SK-N-SH treated with all-trans-retinoic acid at 6 μM for 48 hours (cell line): Measurements from ENCODE around the gene TMEM238.
"Not testable (repeated sequence)": the region's sequence is repeated elsewhere in the genome, so short reads cannot be mapped to it uniquely, and the experiment has no call there.

Experiments
- ATAC-seq: fragments of 200-7000 bp; cut with Tn5 transposase; 3 replicates; pipeline ENCODE4 v1.9.1; 2020; ENCODE audit warnings: mild to moderate bottlenecking, moderate library complexity
- ARNTL ChIP-seq: fragments of 450-650 bp; formaldehyde crosslinking; IDR thresholded peaks from 2 replicates; pipeline ENCODE4 v1.5.0; 2020; ENCODE audit warnings: low read depth, mild to moderate bottlenecking, moderate library complexity, borderline replicate concordance
- BACH2 ChIP-seq: fragments of 250-450 bp; sonication (Bioruptor Pico); IDR thresholded peaks from 2 replicates; pipeline ENCODE4 v1.9.0; 2021; ENCODE audit warnings: mild to moderate bottlenecking, borderline replicate concordance
- CREB5 ChIP-seq: fragments of 250-450 bp; sonication (Bioruptor Pico); IDR thresholded peaks from 2 replicates; pipeline ENCODE4 v1.5.1; 2020; ENCODE audit warnings: low read depth, mild to moderate bottlenecking, moderate library complexity
- CSDC2 ChIP-seq: fragments of 250-450 bp; sonication (Bioruptor Pico); IDR thresholded peaks from 2 replicates; pipeline ENCODE4 v1.5.0; 2020; ENCODE audit warnings: mild to moderate bottlenecking, moderate library complexity
- ESRRG ChIP-seq: fragments of 250-450 bp; sonication (Bioruptor Pico); IDR thresholded peaks from 2 replicates; pipeline ENCODE4 v1.6.1; 2021; ENCODE audit warnings: mild to moderate bottlenecking
- GLIS3 ChIP-seq: fragments of 250-450 bp; sonication (Bioruptor Pico); IDR thresholded peaks from 2 replicates; pipeline ENCODE4 v1.5.0; 2020; ENCODE audit warnings: mild to moderate bottlenecking, moderate library complexity
- OSR1 ChIP-seq: fragments of 250-450 bp; sonication (Bioruptor Pico); IDR thresholded peaks from 2 replicates; pipeline ENCODE4 v1.8.0; 2022; ENCODE audit warnings: moderate library complexity, mild to moderate bottlenecking, inconsistent platforms
- PPARA ChIP-seq: fragments of 250-450 bp; sonication (Bioruptor Pico); IDR thresholded peaks from 2 replicates; pipeline ENCODE4 v1.5.0; 2020; ENCODE audit warnings: mild to moderate bottlenecking, borderline replicate concordance
- RARB ChIP-seq: fragments of 250-450 bp; sonication (Bioruptor Pico); IDR thresholded peaks from 2 replicates; pipeline ENCODE4 v1.8.0; 2021; ENCODE audit warnings: mild to moderate bottlenecking, moderate library complexity
- SNAI2 ChIP-seq: fragments of 250-450 bp; sonication (Bioruptor Pico); IDR thresholded peaks from 2 replicates; pipeline ENCODE4 v1.5.0; 2020; ENCODE audit warnings: mild to moderate bottlenecking, moderate library complexity
- TOX ChIP-seq: fragments of 250-450 bp; sonication (Bioruptor Pico); IDR thresholded peaks from 2 replicates; pipeline ENCODE4 v1.8.0; 2021; ENCODE audit warnings: mild to moderate bottlenecking, moderate library complexity, borderline replicate concordance
- TSHZ2 ChIP-seq: fragments of 250-450 bp; sonication (Bioruptor Pico); IDR thresholded peaks from 2 replicates; pipeline ENCODE4 v1.5.0; 2020; ENCODE audit warnings: mild to moderate bottlenecking, moderate library complexity
- ZFP3 ChIP-seq: fragments of 250-450 bp; sonication (Bioruptor Pico); IDR thresholded peaks from 2 replicates; pipeline ENCODE4 v1.5.0; 2020; ENCODE audit warnings: mild to moderate bottlenecking, moderate library complexity
- ZFP30 ChIP-seq: fragments of 450-650 bp; formaldehyde crosslinking; IDR thresholded peaks from 2 replicates; pipeline ENCODE4 v1.5.0; 2022; ENCODE audit warnings: mild to moderate bottlenecking, moderate library complexity
- ZNF565 ChIP-seq: fragments of 450-650 bp; formaldehyde crosslinking; conservative IDR thresholded peaks from 2 replicates; pipeline ENCODE4 v1.5.0; 2020; ENCODE audit warnings: low read depth, mild to moderate bottlenecking, moderate library complexity
- ZNF70 ChIP-seq: fragments of 450-650 bp; formaldehyde crosslinking; IDR thresholded peaks from 2 replicates; pipeline ENCODE4 v1.5.0; 2020; ENCODE audit warnings: mild to moderate bottlenecking, moderate library complexity
- ZNF8 ChIP-seq: fragments of 450-650 bp; formaldehyde crosslinking; IDR thresholded peaks from 2 replicates; pipeline ENCODE4 v1.5.0; 2020; ENCODE audit warnings: mild to moderate bottlenecking, moderate library complexity
- TF ChIP-seq, protein P1 (sequence below): fragments of 250-450 bp; sonication (Bioruptor Pico); IDR thresholded peaks from 2 replicates; pipeline ENCODE4 v1.8.0; 2020; ENCODE audit warnings: mild to moderate bottlenecking, moderate library complexity, borderline replicate concordance
- TF ChIP-seq, protein P2 (sequence below): fragments of 250-450 bp; sonication (Bioruptor Pico); IDR thresholded peaks from 2 replicates; pipeline ENCODE4 v1.8.0; 2021; ENCODE audit warnings: low read depth, mild to moderate bottlenecking, moderate library complexity, borderline replicate concordance
- TF ChIP-seq, protein P3 (sequence below): fragments of 250-450 bp; sonication (Bioruptor Pico); IDR thresholded peaks from 2 replicates; pipeline ENCODE4 v1.5.1; 2021; ENCODE audit warnings: mild to moderate bottlenecking, moderate library complexity

The TMEM238 gene

GRCh38 chr19:55405638-55406037, 21.5 kb upstream of the TMEM238 start:
- TF ChIP-seq SNAI2 (CRISPR knock-in tag), result no peak
- TF ChIP-seq TSHZ2 (CRISPR knock-in tag), result no peak
- no peak for TF ChIP-seq ZNF565 (CRISPR knock-in tag)
- no peak for TF ChIP-seq RARB (CRISPR knock-in tag)
- no peak for TF ChIP-seq OSR1 (CRISPR knock-in tag)
- no peak for ATAC-seq

- TF ChIP-seq, protein P1, sequence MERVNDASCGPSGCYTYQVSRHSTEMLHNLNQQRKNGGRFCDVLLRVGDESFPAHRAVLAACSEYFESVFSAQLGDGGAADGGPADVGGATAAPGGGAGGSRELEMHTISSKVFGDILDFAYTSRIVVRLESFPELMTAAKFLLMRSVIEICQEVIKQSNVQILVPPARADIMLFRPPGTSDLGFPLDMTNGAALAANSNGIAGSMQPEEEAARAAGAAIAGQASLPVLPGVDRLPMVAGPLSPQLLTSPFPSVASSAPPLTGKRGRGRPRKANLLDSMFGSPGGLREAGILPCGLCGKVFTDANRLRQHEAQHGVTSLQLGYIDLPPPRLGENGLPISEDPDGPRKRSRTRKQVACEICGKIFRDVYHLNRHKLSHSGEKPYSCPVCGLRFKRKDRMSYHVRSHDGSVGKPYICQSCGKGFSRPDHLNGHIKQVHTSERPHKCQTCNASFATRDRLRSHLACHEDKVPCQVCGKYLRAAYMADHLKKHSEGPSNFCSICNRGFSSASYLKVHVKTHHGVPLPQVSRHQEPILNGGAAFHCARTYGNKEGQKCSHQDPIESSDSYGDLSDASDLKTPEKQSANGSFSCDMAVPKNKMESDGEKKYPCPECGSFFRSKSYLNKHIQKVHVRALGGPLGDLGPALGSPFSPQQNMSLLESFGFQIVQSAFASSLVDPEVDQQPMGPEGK (CRISPR knock-in tag), result no peak
- TF ChIP-seq PPARA (no peak), OSR1 (CRISPR knock-in tag) (no peak), BACH2 (no peak), ZNF565 (CRISPR knock-in tag) (no peak), CSDC2 (no peak), CREB5 (CRISPR knock-in tag) (no peak), ESRRG (CRISPR knock-in tag) (no peak), GLIS3 (CRISPR knock-in tag) (no peak), ZFP3 (CRISPR knock-in tag) (no peak), SNAI2 (CRISPR knock-in tag) (no peak), ZNF8 (CRISPR knock-in tag) (no peak), TOX (no peak)
- TF ChIP-seq, protein P2, sequence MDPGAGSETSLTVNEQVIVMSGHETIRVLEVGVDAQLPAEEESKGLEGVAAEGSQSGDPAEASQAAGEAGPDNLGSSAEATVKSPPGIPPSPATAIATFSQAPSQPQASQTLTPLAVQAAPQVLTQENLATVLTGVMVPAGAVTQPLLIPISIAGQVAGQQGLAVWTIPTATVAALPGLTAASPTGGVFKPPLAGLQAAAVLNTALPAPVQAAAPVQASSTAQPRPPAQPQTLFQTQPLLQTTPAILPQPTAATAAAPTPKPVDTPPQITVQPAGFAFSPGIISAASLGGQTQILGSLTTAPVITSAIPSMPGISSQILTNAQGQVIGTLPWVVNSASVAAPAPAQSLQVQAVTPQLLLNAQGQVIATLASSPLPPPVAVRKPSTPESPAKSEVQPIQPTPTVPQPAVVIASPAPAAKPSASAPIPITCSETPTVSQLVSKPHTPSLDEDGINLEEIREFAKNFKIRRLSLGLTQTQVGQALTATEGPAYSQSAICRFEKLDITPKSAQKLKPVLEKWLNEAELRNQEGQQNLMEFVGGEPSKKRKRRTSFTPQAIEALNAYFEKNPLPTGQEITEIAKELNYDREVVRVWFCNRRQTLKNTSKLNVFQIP (CRISPR knock-in tag), result no peak
- TF ChIP-seq, all 23 proteins: peak for 0
- no peak for ATAC-seq
These were observed 18.4 kb upstream of the TMEM238 start for GRCh38 chr19:55402509-55402908.

GRCh38 chr19:55401390-55401789, 17.3 kb upstream of the TMEM238 start:
- not testable (repeated sequence) for ATAC-seq

DNA sequence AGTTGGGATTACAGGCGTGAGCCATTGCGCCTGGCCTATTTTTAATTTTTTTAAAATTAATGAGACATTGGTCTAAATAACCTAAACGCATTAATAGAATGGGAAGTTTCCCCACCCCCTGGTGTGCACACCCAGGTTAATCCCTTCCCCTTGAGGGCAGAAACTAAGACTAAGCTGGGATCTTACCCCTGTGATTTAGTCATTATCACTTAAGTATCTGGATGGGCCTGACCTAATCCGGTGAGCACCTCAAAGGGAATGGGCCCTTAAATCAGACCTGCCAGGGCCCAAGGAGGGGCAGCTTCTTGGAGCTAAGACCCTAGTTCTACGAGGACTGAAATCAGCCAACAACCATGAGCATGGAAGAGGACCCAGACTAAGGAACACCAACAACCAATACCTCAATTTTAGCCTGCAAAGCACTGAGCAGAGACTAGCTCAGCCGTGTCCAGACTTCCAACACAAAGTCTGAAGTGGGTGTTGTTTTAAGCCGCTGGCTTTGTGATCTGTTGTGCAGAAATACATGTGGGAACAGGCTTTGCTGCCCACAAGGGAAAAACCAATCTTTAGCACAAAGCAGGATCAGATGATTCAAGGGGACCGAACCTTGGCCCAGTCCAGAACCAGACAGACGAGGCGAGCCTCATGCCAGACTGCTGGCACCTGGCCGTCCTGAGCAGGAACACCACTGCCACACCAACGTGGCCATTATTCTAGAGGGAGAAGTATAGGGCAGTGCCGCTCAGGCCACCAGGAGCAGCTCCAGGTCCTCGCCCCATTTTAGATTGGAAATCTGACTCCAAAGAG, 16.4 kb upstream of the TMEM238 start:
- TF ChIP-seq ZNF565 (CRISPR knock-in tag) (no peak), ZFP30 (CRISPR knock-in tag) (no peak), ESRRG (CRISPR knock-in tag) (no peak), SNAI2 (CRISPR knock-in tag) (no peak), TOX (no peak), ARNTL (CRISPR knock-in tag) (no peak), ZFP3 (CRISPR knock-in tag) (no peak), CSDC2 (no peak), CREB5 (CRISPR knock-in tag) (no peak), ZNF8 (CRISPR knock-in tag) (no peak), ZNF70 (CRISPR knock-in tag) (no peak), TSHZ2 (CRISPR knock-in tag) (no peak)
- TF ChIP-seq, protein P3, sequence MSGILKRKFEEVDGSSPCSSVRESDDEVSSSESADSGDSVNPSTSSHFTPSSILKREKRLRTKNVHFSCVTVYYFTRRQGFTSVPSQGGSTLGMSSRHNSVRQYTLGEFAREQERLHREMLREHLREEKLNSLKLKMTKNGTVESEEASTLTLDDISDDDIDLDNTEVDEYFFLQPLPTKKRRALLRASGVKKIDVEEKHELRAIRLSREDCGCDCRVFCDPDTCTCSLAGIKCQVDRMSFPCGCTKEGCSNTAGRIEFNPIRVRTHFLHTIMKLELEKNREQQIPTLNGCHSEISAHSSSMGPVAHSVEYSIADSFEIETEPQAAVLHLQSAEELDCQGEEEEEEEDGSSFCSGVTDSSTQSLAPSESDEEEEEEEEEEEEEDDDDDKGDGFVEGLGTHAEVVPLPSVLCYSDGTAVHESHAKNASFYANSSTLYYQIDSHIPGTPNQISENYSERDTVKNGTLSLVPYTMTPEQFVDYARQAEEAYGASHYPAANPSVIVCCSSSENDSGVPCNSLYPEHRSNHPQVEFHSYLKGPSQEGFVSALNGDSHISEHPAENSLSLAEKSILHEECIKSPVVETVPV (CRISPR knock-in tag), result no peak
- ATAC-seq, result no peak
